Fibroblast of lung (primary cell): Measurements from ENCODE around the gene MPRIP. TPM values are rescaled to one million over a fixed set of nuclear protein-coding genes. Genes with fewer than 3 reads are reported as not detected.

Experiments
- DNase-seq, 2 donors: peaks; one replicate each; pipeline versions ENCODE4 v3.0.0 to v3.0.0-alpha.2; 2010; ENCODE audit warnings: low read depth in 2 of 2
- H2AFZ ChIP-seq: 2 replicates; pipeline ENCODE4 v1.5.1; 2012; ENCODE audit warnings: low read length, control low read depth, inconsistent platforms
- H3K27ac ChIP-seq: 2 replicates; pipeline ENCODE4 v1.5.1; 2011; ENCODE audit warnings: low read length, control low read depth; ENCODE audit not compliant: insufficient read depth
- H3K27me3 ChIP-seq: 2 replicates; pipeline ENCODE4 v1.5.1; 2011; ENCODE audit warnings: mild to moderate bottlenecking, low read length; ENCODE audit not compliant: control insufficient read depth, insufficient read depth
- H3K36me3 ChIP-seq: 2 replicates; pipeline ENCODE4 v1.5.1; 2011; ENCODE audit warnings: low read length; ENCODE audit not compliant: control insufficient read depth, insufficient read depth
- H3K4me1 ChIP-seq: 2 replicates; pipeline ENCODE4 v1.5.1; 2011; ENCODE audit warnings: low read length; ENCODE audit not compliant: control insufficient read depth, insufficient read depth; ENCODE audit errors: extremely low read depth
- H3K4me2 ChIP-seq: 2 replicates; pipeline ENCODE4 v1.5.1; 2011; ENCODE audit warnings: low read length, control low read depth; ENCODE audit not compliant: insufficient read depth; ENCODE audit errors: extremely low read depth
- H3K4me3 ChIP-seq, 4 experiments: fragments of 200-600 bp in 1 of 4; sonication (generic) in 1 of 4; replicated peaks in 1 of 4; 2 replicates each; pipeline ENCODE4 v1.5.1; 2011 to 2016; ENCODE audit warnings: low read length in 4 of 4, low read depth in 3 of 4, mild to moderate bottlenecking in 3 of 4, control low read depth in 2 of 4, inconsistent platforms in 1 of 4, mixed read lengths in 1 of 4; ENCODE audit not compliant: insufficient read depth in 1 of 4; ENCODE audit errors: control extremely low read depth in 1 of 4
- H3K79me2 ChIP-seq: 2 replicates; pipeline ENCODE4 v1.5.1; 2012; ENCODE audit warnings: mild to moderate bottlenecking, low read length, inconsistent platforms; ENCODE audit not compliant: control insufficient read depth, insufficient read depth
- H3K9ac ChIP-seq: 2 replicates; pipeline ENCODE4 v1.5.1; 2011; ENCODE audit warnings: mild to moderate bottlenecking, low read length, control low read depth; ENCODE audit not compliant: insufficient read depth
- H3K9me3 ChIP-seq: 2 replicates; pipeline ENCODE4 v1.5.1; 2012; ENCODE audit warnings: low read depth, low read length; ENCODE audit not compliant: control insufficient read depth, insufficient read depth
- H4K20me1 ChIP-seq: 2 replicates; pipeline ENCODE4 v1.5.1; 2011; ENCODE audit warnings: low read length; ENCODE audit not compliant: control insufficient read depth, insufficient read depth; ENCODE audit errors: extremely low read depth
- CTCF ChIP-seq, 2 donors: IDR thresholded peaks in 1 of 2; conservative IDR thresholded peaks in 1 of 2; 1 replicate in 1 of 2; 2 replicates in 1 of 2; pipeline ENCODE4 v1.5.1; 2011 to 2012; ENCODE audit warnings: low read length in 2 of 2, control low read depth in 1 of 2, inconsistent platforms in 1 of 2, low read depth in 1 of 2, mild to moderate bottlenecking in 1 of 2
- EZH2 ChIP-seq: IDR thresholded peaks from 2 replicates; pipeline ENCODE4 v1.5.1; 2012; ENCODE audit warnings: low read length, control low read depth, mild to moderate bottlenecking; ENCODE audit errors: missing control alignments
- polyA plus RNA-seq, 2 donors: library from polyadenylated mRNA; depleted of rRNA in 1 of 2; stranded (reverse) in 1 of 2; unstranded in 1 of 2; fragments of >200 nt; gene quantifications; 2 replicates each; pipeline ENCODE4 v1.2.1, GENCODE V29; 2011 to 2012; ENCODE audit warnings: missing spikeins in 1 of 2
- total RNA-seq: library from RNA; depleted of rRNA; stranded (reverse); fragments of >200 nt; gene quantifications from 2 replicates; pipeline ENCODE4 v1.2.1, GENCODE V29; 2014

Gene MPRIP
- total and polyA plus RNA-seq, 2 donors (not counting 1 experiment from before 2014, with no cell fraction given): 104 to 124 TPM

- H3K9ac ChIP-seq: no peak overlapping the region
- peaks cover 26% of the 10 kb centered on the region for H3K36me3 ChIP-seq
- peaks cover 10% of the 10 kb centered on the region for H3K4me1 ChIP-seq
- no peak for TF ChIP-seq EZH2
- peak in 1 of 2 donors; percentile 10 for TF ChIP-seq CTCF (conservative IDR thresholded peaks at IDR 0.05 in 1 of 2, IDR thresholded peaks at IDR 0.05 in 1 of 2; ENCODE audit: low read depth in 1 of 2, low read length in 2 of 2)
- no peaks in the 10 kb centered on the region for H3K27me3 ChIP-seq
- no peaks in the 10 kb centered on the region for H3K79me2 ChIP-seq
- no peak overlapping the region for H3K4me2 ChIP-seq
- no peaks in the 10 kb centered on the region for H4K20me1 ChIP-seq
- DNase-seq: peak in 1 of 2 donors; percentile 57
- no peak overlapping the region for H3K4me3 ChIP-seq
- H2AFZ ChIP-seq: no peak overlapping the region
- H3K9me3 ChIP-seq: no peaks in the 10 kb centered on the region
- no peak overlapping the region for H3K27ac ChIP-seq
Observed at GRCh38 chr17:17146786-17147406, 104.6 kb downstream of the MPRIP start.

- peaks cover 26% of the 10 kb centered on the region for H3K36me3 ChIP-seq
- no peaks in the 10 kb centered on the region for H4K20me1 ChIP-seq
- H3K79me2 ChIP-seq: no peaks in the 10 kb centered on the region
- peaks cover 18% of the 10 kb centered on the region for H3K4me1 ChIP-seq
- no peak for TF ChIP-seq EZH2
- TF ChIP-seq CTCF (conservative IDR thresholded peaks at IDR 0.05 in 1 of 2, IDR thresholded peaks at IDR 0.05 in 1 of 2; ENCODE audit: low read depth in 1 of 2, low read length in 2 of 2): no peak
- H2AFZ ChIP-seq: no peak overlapping the region
- H3K9me3 ChIP-seq: no peaks in the 10 kb centered on the region
- no peaks in the 10 kb centered on the region for H3K27me3 ChIP-seq
- H3K9ac ChIP-seq: no peak overlapping the region
- no peak overlapping the region for H3K4me3 ChIP-seq
- H3K4me2 ChIP-seq: no peak overlapping the region
- peak; percentile 10 to 66 for DNase-seq
- H3K27ac ChIP-seq: no peak overlapping the region
Observed at GRCh38 chr17:17147821-17148220, 105.6 kb downstream of the MPRIP start.

GRCh38 chr17:17149520-17150447, 107.5 kb downstream of the MPRIP start:
- no peak overlapping the region for H3K4me3 ChIP-seq
- no peak overlapping the region for H3K9ac ChIP-seq
- H3K27ac ChIP-seq: no peak overlapping the region
- no peak overlapping the region for H2AFZ ChIP-seq
- H3K4me2 ChIP-seq: no peak overlapping the region
- peaks cover 1% of the 10 kb centered on the region for H3K79me2 ChIP-seq
- no peaks in the 10 kb centered on the region for H3K27me3 ChIP-seq
- no peak for DNase-seq
- peaks cover 29% of the 10 kb centered on the region for H3K36me3 ChIP-seq
- H3K4me1 ChIP-seq: peaks cover 18% of the 10 kb centered on the region
- H3K9me3 ChIP-seq: no peaks in the 10 kb centered on the region
- TF ChIP-seq CTCF (conservative IDR thresholded peaks at IDR 0.05 in 1 of 2, IDR thresholded peaks at IDR 0.05 in 1 of 2; ENCODE audit: low read depth in 1 of 2, low read length in 2 of 2) (no peak), EZH2 (no peak)
- no peaks in the 10 kb centered on the region for H4K20me1 ChIP-seq
